PFSK-1 (cell line): ENCODE measurements around the gene PPP2R2D.

Experiments used
- FOXP2 ChIP-seq: optimal IDR thresholded peaks from 2 replicates; pipeline ENCODE3; 2011; ENCODE audit warnings: borderline replicate concordance, control low read depth, inconsistent platforms; ENCODE audit not compliant: insufficient read depth; ENCODE audit errors: extremely low read length, extremely low read depth
- POLR2AphosphoS5 ChIP-seq: IDR thresholded peaks from 2 replicates; pipeline ENCODE4 v1.6.1; 2012; ENCODE audit warnings: low read depth, mild to moderate bottlenecking, control low read depth, low read length, moderate library complexity
- SIN3A ChIP-seq: IDR thresholded peaks from 2 replicates; pipeline ENCODE4 v1.6.1; 2012; ENCODE audit warnings: mild to moderate bottlenecking, low read length, moderate library complexity, borderline replicate concordance; ENCODE audit not compliant: insufficient read depth
- TAF1 ChIP-seq: IDR thresholded peaks from 2 replicates; pipeline ENCODE4 v1.6.1; 2012; ENCODE audit warnings: low read length, control low read depth, borderline replicate concordance; ENCODE audit not compliant: insufficient read depth
- TF ChIP-seq, protein P1 (sequence below), 2 experiments: IDR thresholded peaks; 2 replicates each; pipeline versions ENCODE4 v1.6.1 to v1.8.0; 2011 to 2012; ENCODE audit warnings: low read depth in 2 of 2, low read length in 2 of 2, control low read depth in 1 of 2, inconsistent platforms in 1 of 2, mild to moderate bottlenecking in 1 of 2, moderate library complexity in 1 of 2; ENCODE audit not compliant: insufficient read depth in 1 of 2

DNA sequence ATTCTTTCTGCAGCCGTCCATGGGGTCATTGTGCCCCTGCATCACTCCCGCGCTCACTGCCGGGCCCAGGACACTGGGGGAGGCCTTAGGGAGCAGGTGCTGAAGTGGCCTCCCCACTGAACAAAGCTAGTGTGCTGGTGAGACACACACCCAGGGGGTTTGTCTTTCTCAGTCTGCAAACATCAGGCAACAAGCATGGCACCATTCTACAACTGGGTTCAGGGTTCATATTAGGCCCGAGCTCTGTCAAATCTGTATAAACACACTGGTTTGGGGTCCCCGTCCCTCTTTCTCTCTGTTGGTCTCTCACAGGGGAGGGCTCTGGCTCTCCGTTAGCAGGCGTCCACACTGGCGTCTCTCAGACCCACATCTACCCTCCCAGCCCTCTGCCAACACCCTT lies 11.1 kb upstream of the PPP2R2D start:
- TF ChIP-seq TAF1 (no peak), SIN3A (no peak), POLR2AphosphoS5 (no peak), FOXP2 (no peak)
- TF ChIP-seq, protein P1, sequence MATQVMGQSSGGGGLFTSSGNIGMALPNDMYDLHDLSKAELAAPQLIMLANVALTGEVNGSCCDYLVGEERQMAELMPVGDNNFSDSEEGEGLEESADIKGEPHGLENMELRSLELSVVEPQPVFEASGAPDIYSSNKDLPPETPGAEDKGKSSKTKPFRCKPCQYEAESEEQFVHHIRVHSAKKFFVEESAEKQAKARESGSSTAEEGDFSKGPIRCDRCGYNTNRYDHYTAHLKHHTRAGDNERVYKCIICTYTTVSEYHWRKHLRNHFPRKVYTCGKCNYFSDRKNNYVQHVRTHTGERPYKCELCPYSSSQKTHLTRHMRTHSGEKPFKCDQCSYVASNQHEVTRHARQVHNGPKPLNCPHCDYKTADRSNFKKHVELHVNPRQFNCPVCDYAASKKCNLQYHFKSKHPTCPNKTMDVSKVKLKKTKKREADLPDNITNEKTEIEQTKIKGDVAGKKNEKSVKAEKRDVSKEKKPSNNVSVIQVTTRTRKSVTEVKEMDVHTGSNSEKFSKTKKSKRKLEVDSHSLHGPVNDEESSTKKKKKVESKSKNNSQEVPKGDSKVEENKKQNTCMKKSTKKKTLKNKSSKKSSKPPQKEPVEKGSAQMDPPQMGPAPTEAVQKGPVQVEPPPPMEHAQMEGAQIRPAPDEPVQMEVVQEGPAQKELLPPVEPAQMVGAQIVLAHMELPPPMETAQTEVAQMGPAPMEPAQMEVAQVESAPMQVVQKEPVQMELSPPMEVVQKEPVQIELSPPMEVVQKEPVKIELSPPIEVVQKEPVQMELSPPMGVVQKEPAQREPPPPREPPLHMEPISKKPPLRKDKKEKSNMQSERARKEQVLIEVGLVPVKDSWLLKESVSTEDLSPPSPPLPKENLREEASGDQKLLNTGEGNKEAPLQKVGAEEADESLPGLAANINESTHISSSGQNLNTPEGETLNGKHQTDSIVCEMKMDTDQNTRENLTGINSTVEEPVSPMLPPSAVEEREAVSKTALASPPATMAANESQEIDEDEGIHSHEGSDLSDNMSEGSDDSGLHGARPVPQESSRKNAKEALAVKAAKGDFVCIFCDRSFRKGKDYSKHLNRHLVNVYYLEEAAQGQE (IDR thresholded peaks at IDR 0.05; ENCODE audit: insufficient read depth in 1 of 2, low read depth in 2 of 2, low read length in 2 of 2), result no peak
